GM21360 (cell line): ENCODE results near the gene KCND2.
A peak's percentile ranks its signal among the peaks of the same experiment; 100 is the strongest.
"Not testable (repeated sequence)": the region's sequence is repeated elsewhere in the genome, so short reads cannot be mapped to it uniquely, and the experiment has no call there.

Experiments
- ATAC-seq: cut with Tn5 transposase; IDR thresholded peaks from one replicate; pipeline ENCODE4 v1.9.1; 2021; ENCODE audit warnings: mild to moderate bottlenecking, moderate library complexity; ENCODE audit not compliant: unreplicated experiment

KCND2 gene

GRCh38 chr7:120735791-120736190, 462.8 kb downstream of the KCND2 start:
- ATAC-seq = no peak

GRCh38 chr7:120738816-120739215, 465.8 kb downstream of the KCND2 start:
- ATAC-seq = no peak

- no peak for ATAC-seq
Measured at GRCh38 chr7:120740348-120740747, 467.4 kb downstream of the KCND2 start.

GRCh38 chr7:120741371-120742042, 468.5 kb downstream of the KCND2 start:
- ATAC-seq = no peak

GRCh38 chr7:120742372-120742771, 469.4 kb downstream of the KCND2 start:
- ATAC-seq = no peak

GRCh38 chr7:120743128-120743527, 470.2 kb downstream of the KCND2 start:
- ATAC-seq = no peak

- peak; percentile 87 for ATAC-seq
Measured at GRCh38 chr7:120760050-120760449, 487.1 kb downstream of the KCND2 start.

- no peak for ATAC-seq
Measured at GRCh38 chr7:120760851-120761250, 487.9 kb downstream of the KCND2 start.

- no peak for ATAC-seq
Measured at GRCh38 chr7:120770206-120770605, 497.2 kb downstream of the KCND2 start.

GRCh38 chr7:120774481-120774880, 501.5 kb downstream of the KCND2 start:
- ATAC-seq = no peak

GRCh38 chr7:120775755-120776154, 502.8 kb downstream of the KCND2 start:
- no peak for ATAC-seq

- ATAC-seq = not testable (repeated sequence)
Measured at GRCh38 chr7:120779078-120779477, 506.1 kb downstream of the KCND2 start.

GRCh38 chr7:120780451-120780850, 507.5 kb downstream of the KCND2 start:
- ATAC-seq = not testable (repeated sequence)

GRCh38 chr7:120780938-120781337, 508.0 kb downstream of the KCND2 start:
- ATAC-seq = no peak

GRCh38 chr7:120781924-120782323, 508.9 kb downstream of the KCND2 start:
- ATAC-seq = not testable (repeated sequence)

- ATAC-seq = no peak
Measured at GRCh38 chr7:120783273-120783672, 510.3 kb downstream of the KCND2 start.

GRCh38 chr7:120783721-120784120, 510.7 kb downstream of the KCND2 start:
- ATAC-seq = no peak

GRCh38 chr7:120785095-120785494, 512.1 kb downstream of the KCND2 start:
- no peak for ATAC-seq

GRCh38 chr7:120792091-120792860, 519.3 kb downstream of the KCND2 start:
- peak; percentile 94 for ATAC-seq

- no peak for ATAC-seq
Measured at GRCh38 chr7:120792861-120793130, 519.8 kb downstream of the KCND2 start.

GRCh38 chr7:120793213-120793936, 520.4 kb downstream of the KCND2 start:
- no peak for ATAC-seq
